ENCODE results near the gene KRTAP10-6. TPM values are rescaled to one million over a fixed set of nuclear protein-coding genes. Genes with fewer than 3 reads are reported as not detected.

Gene KRTAP10-6
- total RNA-seq, 1 experiment from 2014 or later: 0.39 TPM

- CTCF ChIA-PET: no interaction called here
These were observed 35.4 kb downstream of the KRTAP10-6 start for GRCh38 chr21:44556879-44557278.

GRCh38 chr21:44555200-44555875 lies 37.0 kb downstream of the KRTAP10-6 start:
- Histone ChIP-seq H3K27me3 (replicated peaks; ENCODE audit: insufficient read depth, low read depth, low read length, poor library complexity) (no peaks in the 10 kb centered on the region), H3K27ac (ENCODE audit: low read depth, low read length, poor library complexity, severe bottlenecking) (no peak overlapping the region), H3K4me1 (ENCODE audit: insufficient read depth, low read length, poor library complexity, severe bottlenecking) (no peaks in the 10 kb centered on the region), H3K9me3 (ENCODE audit: low read depth, low read length, poor library complexity, severe bottlenecking) (no peaks in the 10 kb centered on the region), H3K4me3 (ENCODE audit: low read depth, low read length, poor library complexity, severe bottlenecking) (no peak overlapping the region), H3K36me3 (ENCODE audit: insufficient read depth, low read length, poor library complexity, severe bottlenecking) (no peaks in the 10 kb centered on the region)
- TF ChIP-seq EZH2 (IDR thresholded peaks at IDR 0.05; ENCODE audit: borderline replicate concordance, low read depth, low read length, poor library complexity, severe bottlenecking) (no peak), CTCF (conservative IDR thresholded peaks at IDR 0.05; ENCODE audit: low read depth, low read length) (no peak)
- POLR2A ChIA-PET (ENCODE audit: low non-redundant PET): no interaction called here
- no TSS peak for BruUV-seq (replicated peaks)
- DNase-seq (ENCODE audit: low spot score): no peak
- CTCF ChIA-PET: no interaction called here
- intact Hi-C loops (cut with micrococcal nuclease; ENCODE audit: unreplicated experiment): no loop called here

More at GRCh38 chr21:44556879-44557278, 35.4 kb downstream of the KRTAP10-6 start:
- intact Hi-C loops (cut with micrococcal nuclease; ENCODE audit: unreplicated experiment): no loop called here
- TF ChIP-seq CTCF (conservative IDR thresholded peaks at IDR 0.05; ENCODE audit: low read depth, low read length) (no peak), EZH2 (IDR thresholded peaks at IDR 0.05; ENCODE audit: borderline replicate concordance, low read depth, low read length, poor library complexity, severe bottlenecking) (no peak)
- H3K27me3 ChIP-seq (replicated peaks; ENCODE audit: insufficient read depth, low read depth, low read length, poor library complexity): no peaks in the 10 kb centered on the region
- POLR2A ChIA-PET (ENCODE audit: low non-redundant PET): no interaction called here
- H3K9me3 ChIP-seq (ENCODE audit: low read depth, low read length, poor library complexity, severe bottlenecking): no peaks in the 10 kb centered on the region
- no peaks in the 10 kb centered on the region for H3K36me3 ChIP-seq (ENCODE audit: insufficient read depth, low read length, poor library complexity, severe bottlenecking)
- no peak overlapping the region for H3K4me3 ChIP-seq (ENCODE audit: low read depth, low read length, poor library complexity, severe bottlenecking)
- no peak for DNase-seq (ENCODE audit: low spot score)
- H3K27ac ChIP-seq (ENCODE audit: low read depth, low read length, poor library complexity, severe bottlenecking): no peak overlapping the region
- no TSS peak for BruUV-seq (replicated peaks)
- no peaks in the 10 kb centered on the region for H3K4me1 ChIP-seq (ENCODE audit: insufficient read depth, low read length, poor library complexity, severe bottlenecking)

- intact Hi-C loops (cut with micrococcal nuclease; ENCODE audit: unreplicated experiment): no loop called here
- H3K36me3 ChIP-seq (ENCODE audit: insufficient read depth, low read length, poor library complexity, severe bottlenecking): no peaks in the 10 kb centered on the region
- no peak for DNase-seq (ENCODE audit: low spot score)
- no TSS peak for BruUV-seq (replicated peaks)
- ChIA-PET CTCF (no interaction called here), POLR2A (ENCODE audit: low non-redundant PET) (no interaction called here)
- H3K27me3 ChIP-seq (replicated peaks; ENCODE audit: insufficient read depth, low read depth, low read length, poor library complexity): no peaks in the 10 kb centered on the region
- no peak for TF ChIP-seq CTCF (conservative IDR thresholded peaks at IDR 0.05; ENCODE audit: low read depth, low read length)
- TF ChIP-seq EZH2 (IDR thresholded peaks at IDR 0.05; ENCODE audit: borderline replicate concordance, low read depth, low read length, poor library complexity, severe bottlenecking): no peak
- no peak overlapping the region for H3K4me3 ChIP-seq (ENCODE audit: low read depth, low read length, poor library complexity, severe bottlenecking)
- H3K4me1 ChIP-seq (ENCODE audit: insufficient read depth, low read length, poor library complexity, severe bottlenecking): no peaks in the 10 kb centered on the region
- no peak overlapping the region for H3K27ac ChIP-seq (ENCODE audit: low read depth, low read length, poor library complexity, severe bottlenecking)
- H3K9me3 ChIP-seq (ENCODE audit: low read depth, low read length, poor library complexity, severe bottlenecking): no peaks in the 10 kb centered on the region
These were observed 39.6 kb downstream of the KRTAP10-6 start for GRCh38 chr21:44552681-44553080.
